Subcutaneous abdominal adipose tissue (tissue), 5 donors: ENCODE results near the gene FMNL3.

Experiments
- H3K27ac ChIP-seq: one replicate; pipeline ENCODE4 v1.7.0; 2013; ENCODE audit warnings: low read depth, mild to moderate bottlenecking, inconsistent platforms, low read length, moderate library complexity
- H3K27me3 ChIP-seq, 5 donors: one replicate each; pipeline ENCODE4 v1.7.0; 2013; ENCODE audit warnings: low read length in 5 of 5, inconsistent platforms in 1 of 5; ENCODE audit not compliant: control insufficient read depth in 5 of 5, insufficient read depth in 4 of 5
- H3K36me3 ChIP-seq, 5 donors: one replicate each; pipeline ENCODE4 v1.7.0; 2013; ENCODE audit warnings: low read length in 5 of 5; ENCODE audit not compliant: control insufficient read depth in 5 of 5, insufficient read depth in 5 of 5
- H3K4me1 ChIP-seq, 5 donors: one replicate each; pipeline ENCODE4 v1.7.0; 2013; ENCODE audit warnings: low read length in 5 of 5, mild to moderate bottlenecking in 3 of 5, moderate library complexity in 1 of 5; ENCODE audit not compliant: control insufficient read depth in 5 of 5, insufficient read depth in 5 of 5
- H3K4me3 ChIP-seq, 5 donors: one replicate each; pipeline ENCODE4 v1.7.0; 2013; ENCODE audit warnings: low read length in 5 of 5, low read depth in 1 of 5
- H3K9ac ChIP-seq, 5 donors: one replicate each; pipeline ENCODE4 v1.7.0; 2013; ENCODE audit warnings: low read length in 5 of 5, mild to moderate bottlenecking in 4 of 5, moderate library complexity in 3 of 5
- H3K9me3 ChIP-seq, 5 donors: one replicate each; pipeline ENCODE4 v1.7.0; 2013; ENCODE audit warnings: low read length in 5 of 5; ENCODE audit not compliant: control insufficient read depth in 5 of 5
- donor health status: healthy.
- donor health status: healthy.
- donor health status: healthy.
- donor health status: healthy.
- donor health status: healthy.

FMNL3 gene

GRCh38 chr12:49636979-49637755 is 70.0 kb downstream of the FMNL3 start:
- Histone ChIP-seq H3K4me1 (peaks cover 2 to 21% (median 11%) of the 10 kb centered on the region in 5 donors), H3K36me3 (peaks cover 0 to 38% (median 17%) of the 10 kb centered on the region in 5 donors), H3K4me3 (no peak overlapping the region), H3K9ac (peak overlapping the region in 2 of 5 donors; percentile 5 to 31), H3K27ac (no peak overlapping the region), H3K27me3 (no peaks in the 10 kb centered on the region), H3K9me3 (no peaks in the 10 kb centered on the region)

GRCh38 chr12:49636574-49636973 is 70.6 kb downstream of the FMNL3 start:
- Histone ChIP-seq H3K27ac (no peak overlapping the region), H3K4me3 (no peak overlapping the region), H3K27me3 (no peaks in the 10 kb centered on the region), H3K4me1 (peaks cover 2 to 21% (median 11%) of the 10 kb centered on the region in 5 donors), H3K36me3 (peaks cover 0 to 37% (median 17%) of the 10 kb centered on the region in 5 donors), H3K9ac (peak overlapping the region in 2 of 5 donors; percentile 5 to 8), H3K9me3 (no peaks in the 10 kb centered on the region)

GRCh38 chr12:49635656-49636055 is 71.5 kb downstream of the FMNL3 start:
- Histone ChIP-seq H3K27ac (no peak overlapping the region), H3K4me1 (peaks cover 2 to 21% (median 11%) of the 10 kb centered on the region in 5 donors), H3K9me3 (no peaks in the 10 kb centered on the region), H3K36me3 (peaks cover 0 to 30% (median 17%) of the 10 kb centered on the region in 5 donors), H3K4me3 (no peak overlapping the region), H3K27me3 (no peaks in the 10 kb centered on the region), H3K9ac (peak overlapping the region in 1 of 5 donors; percentile 9)

- H3K36me3 ChIP-seq: peaks cover 0 to 27% (median 14%) of the 10 kb centered on the region in 5 donors
- H3K27ac ChIP-seq: no peak overlapping the region
- H3K4me1 ChIP-seq: peaks cover 2 to 21% (median 11%) of the 10 kb centered on the region in 5 donors
- H3K4me3 ChIP-seq: no peak overlapping the region
- no peaks in the 10 kb centered on the region for H3K27me3 ChIP-seq
- no peaks in the 10 kb centered on the region for H3K9me3 ChIP-seq
- no peak overlapping the region for H3K9ac ChIP-seq
These were observed 72.2 kb downstream of the FMNL3 start for GRCh38 chr12:49635036-49635435.

GRCh38 chr12:49633703-49634345 is 73.4 kb downstream of the FMNL3 start:
- Histone ChIP-seq H3K4me1 (peaks cover 2 to 21% (median 11%) of the 10 kb centered on the region in 5 donors), H3K9me3 (no peaks in the 10 kb centered on the region)

GRCh38 chr12:49632986-49633702 is 74.1 kb downstream of the FMNL3 start:
- peaks cover 2 to 21% (median 11%) of the 10 kb centered on the region in 5 donors for H3K4me1 ChIP-seq
- no peak overlapping the region for H3K9ac ChIP-seq
- H3K27ac ChIP-seq: no peak overlapping the region
- H3K4me3 ChIP-seq: no peak overlapping the region
- no peaks in the 10 kb centered on the region for H3K9me3 ChIP-seq
- H3K36me3 ChIP-seq: peaks cover 0 to 26% (median 11%) of the 10 kb centered on the region in 5 donors
- H3K27me3 ChIP-seq: no peaks in the 10 kb centered on the region

More at GRCh38 chr12:49633703-49634345, 73.4 kb downstream of the FMNL3 start:
- Histone ChIP-seq H3K27ac (no peak overlapping the region), H3K4me3 (no peak overlapping the region), H3K27me3 (no peaks in the 10 kb centered on the region), H3K36me3 (peaks cover 0 to 27% (median 14%) of the 10 kb centered on the region in 5 donors), H3K9ac (no peak overlapping the region)

- no peak overlapping the region for H3K27ac ChIP-seq
- peaks cover 2 to 21% (median 11%) of the 10 kb centered on the region in 5 donors for H3K4me1 ChIP-seq
- no peaks in the 10 kb centered on the region for H3K27me3 ChIP-seq
- no peak overlapping the region for H3K9ac ChIP-seq
- H3K36me3 ChIP-seq: peaks cover 0 to 20% (median 10%) of the 10 kb centered on the region in 5 donors
- H3K9me3 ChIP-seq: no peaks in the 10 kb centered on the region
- H3K4me3 ChIP-seq: no peak overlapping the region
These were observed 74.8 kb downstream of the FMNL3 start for GRCh38 chr12:49632401-49632800.

GRCh38 chr12:49631336-49631907 is 75.8 kb downstream of the FMNL3 start:
- H3K9ac ChIP-seq: no peak overlapping the region
- no peak overlapping the region for H3K4me3 ChIP-seq
- H3K27ac ChIP-seq: no peak overlapping the region
- H3K36me3 ChIP-seq: peaks cover 0 to 20% (median 7%) of the 10 kb centered on the region in 5 donors
- H3K4me1 ChIP-seq: peaks cover under 1 to 12% (median 5%) of the 10 kb centered on the region in 5 donors
- no peaks in the 10 kb centered on the region for H3K27me3 ChIP-seq
- no peaks in the 10 kb centered on the region for H3K9me3 ChIP-seq

GRCh38 chr12:49627752-49628360 is 79.3 kb downstream of the FMNL3 start:
- H3K27me3 ChIP-seq: no peaks in the 10 kb centered on the region
- no peak overlapping the region for H3K4me3 ChIP-seq
- no peak overlapping the region for H3K9ac ChIP-seq
- H3K36me3 ChIP-seq: peaks cover 0 to 7% (median 5%) of the 10 kb centered on the region in 5 donors
- peaks cover 0 to 8% (median 6%) of the 10 kb centered on the region in 5 donors for H3K4me1 ChIP-seq
- no peaks in the 10 kb centered on the region for H3K9me3 ChIP-seq
- no peak overlapping the region for H3K27ac ChIP-seq
